Testis (tissue), 2 donors: ENCODE data around the gene STIM2.

Experiments used
- CTCF ChIP-seq, 3 experiments: fragments of 450-650 bp in 2 of 3; fragments of 200-600 bp in 1 of 3; sonication (generic) in 1 of 3; IDR thresholded peaks; one replicate each; pipeline ENCODE4 v1.5.1; 2016 to 2019; ENCODE audit warnings: antibody characterized with exemption in 3 of 3, mild to moderate bottlenecking in 2 of 3, moderate library complexity in 1 of 3
- POLR2A ChIP-seq: fragments of 450-650 bp; IDR thresholded peaks from one replicate; pipeline ENCODE4 v1.6.1; 2017; ENCODE audit warnings: antibody characterized with exemption, mild to moderate bottlenecking, moderate library complexity

DNA sequence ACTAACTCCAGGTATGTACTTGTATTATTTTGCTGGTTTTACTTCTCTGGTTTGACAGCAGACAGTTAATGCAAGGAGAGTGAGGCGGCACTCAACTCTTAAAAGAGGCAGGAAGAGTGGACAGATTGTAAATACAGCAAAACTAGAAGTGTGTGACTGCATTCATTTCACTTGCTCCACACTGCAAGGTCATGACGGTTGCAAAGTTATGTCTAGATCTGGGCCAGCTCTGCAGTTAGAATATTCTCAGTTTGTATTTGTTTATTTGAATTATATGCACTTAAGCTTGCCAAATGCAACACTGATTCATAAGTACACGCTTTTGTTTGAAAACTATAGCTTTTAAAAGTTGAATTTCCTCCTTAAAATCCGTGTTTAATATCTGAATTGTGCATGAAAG, 148.9 kb downstream of the STIM2 start:
- TF ChIP-seq CTCF (IDR thresholded peaks at IDR 0.05) (no peak), POLR2A (no peak)
